HG02763 (cell line): ENCODE data around the gene COP1.
"Not testable (repeated sequence)": the region's sequence is repeated elsewhere in the genome, so short reads cannot be mapped to it uniquely, and the experiment has no call there.

Experiments
- ATAC-seq: cut with Tn5 transposase; IDR thresholded peaks from one replicate; pipeline ENCODE4 v1.9.1; 2021; ENCODE audit warnings: mild to moderate bottlenecking, moderate library complexity; ENCODE audit not compliant: unreplicated experiment

Gene COP1

GRCh38 chr1:176206961-176207902, at the start of gene COP1:
TSS of gene COP1 (minus strand) at chr1:176207286. CDS start at chr1:176206978, 308 bp downstream.
- peak; percentile 87 for ATAC-seq

GRCh38 chr1:176252191-176252590, 45.1 kb upstream of the COP1 start:
- ATAC-seq: no peak

GRCh38 chr1:176244851-176245250, 37.8 kb upstream of the COP1 start:
- no peak for ATAC-seq

- no peak for ATAC-seq
Measured at GRCh38 chr1:176243746-176244145, 36.7 kb upstream of the COP1 start.

GRCh38 chr1:176241385-176242015, 34.4 kb upstream of the COP1 start:
- no peak for ATAC-seq

GRCh38 chr1:176233657-176234056, 26.6 kb upstream of the COP1 start:
- not testable (repeated sequence) for ATAC-seq

- ATAC-seq: no peak
Measured at GRCh38 chr1:176227579-176227978, 20.5 kb upstream of the COP1 start.

- ATAC-seq: no peak
Measured at GRCh38 chr1:176225911-176226310, 18.8 kb upstream of the COP1 start.

- ATAC-seq: no peak
Measured at GRCh38 chr1:176225479-176225875, 18.4 kb upstream of the COP1 start.

- no peak for ATAC-seq
Measured at GRCh38 chr1:176222196-176222595, 15.1 kb upstream of the COP1 start.

GRCh38 chr1:176220100-176220689, 13.1 kb upstream of the COP1 start:
- no peak for ATAC-seq

- ATAC-seq: no peak
Measured at GRCh38 chr1:176217461-176218099, 10.5 kb upstream of the COP1 start.

GRCh38 chr1:176216031-176216430, 8.9 kb upstream of the COP1 start:
- ATAC-seq: no peak

GRCh38 chr1:176211396-176212165, 4.5 kb upstream of the COP1 start:
- no peak for ATAC-seq

GRCh38 chr1:176208034-176208433, 948 bp upstream of the COP1 start:
- no peak for ATAC-seq

GRCh38 chr1:176206006-176206960, 803 bp downstream of the COP1 start:
- peak; percentile 25 for ATAC-seq

- no peak for ATAC-seq
Measured at GRCh38 chr1:176205332-176205914, 1.7 kb downstream of the COP1 start.

GRCh38 chr1:176204655-176205054, 2.4 kb downstream of the COP1 start:
- not testable (repeated sequence) for ATAC-seq

GRCh38 chr1:176203735-176204134, 3.4 kb downstream of the COP1 start:
- ATAC-seq: no peak
